NB4 (cell line): ENCODE data around the gene PRRX2.

Experiments used
- DNase-seq: peaks from one replicate; pipeline ENCODE4 v3.0.0; 2010; ENCODE audit warnings: low read depth
- H3K4me3 ChIP-seq: one replicate; pipeline ENCODE4 v1.5.1; 2011; ENCODE audit warnings: mild to moderate bottlenecking, low read depth, low read length, moderate library complexity
- CTCF ChIP-seq: IDR thresholded peaks from one replicate; pipeline ENCODE4 v1.5.1; 2012; ENCODE audit warnings: low read depth, low read length
- MAX ChIP-seq: IDR thresholded peaks from 2 replicates; pipeline ENCODE4 v1.6.1; 2011; ENCODE audit warnings: low read depth, low read length
- MYC ChIP-seq: IDR thresholded peaks from 2 replicates; pipeline ENCODE4 v1.6.1; 2011; ENCODE audit warnings: low read depth, low read length
- POLR2A ChIP-seq: IDR thresholded peaks from 2 replicates; pipeline ENCODE4 v1.6.1; 2011; ENCODE audit warnings: mild to moderate bottlenecking; ENCODE audit not compliant: insufficient read length; ENCODE audit errors: extremely low read depth

Gene PRRX2

GRCh38 chr9:129669946-129670345 is 4.5 kb downstream of the PRRX2 start:
- DNase-seq, result no peak
- TF ChIP-seq MAX (no peak), MYC (no peak), CTCF (no peak), POLR2A (no peak)

GRCh38 chr9:129671065-129671464 is 5.6 kb downstream of the PRRX2 start:
- no peak for DNase-seq
- no peak for TF ChIP-seq MAX
- TF ChIP-seq CTCF, result no peak
- TF ChIP-seq MYC, result no peak
- TF ChIP-seq POLR2A, result no peak
- H3K4me3 ChIP-seq, result no peak overlapping the region

More at GRCh38 chr9:129669946-129670345, 4.5 kb downstream of the PRRX2 start:
- no peak overlapping the region for H3K4me3 ChIP-seq

- TF ChIP-seq POLR2A (no peak), MYC (no peak), MAX (no peak), CTCF (no peak)
- DNase-seq, result no peak
- no peak overlapping the region for H3K4me3 ChIP-seq
Observed at GRCh38 chr9:129671519-129671918, 6.1 kb downstream of the PRRX2 start.

GRCh38 chr9:129672702-129673101 is 7.3 kb downstream of the PRRX2 start:
- TF ChIP-seq MYC (no peak), MAX (no peak), CTCF (no peak), POLR2A (no peak)
- H3K4me3 ChIP-seq, result no peak overlapping the region
- no peak for DNase-seq

- H3K4me3 ChIP-seq, result no peak overlapping the region
- TF ChIP-seq POLR2A, result no peak
- no peak for TF ChIP-seq MAX
- no peak for TF ChIP-seq CTCF
- TF ChIP-seq MYC, result no peak
- no peak for DNase-seq
Observed at GRCh38 chr9:129673602-129674001, 8.2 kb downstream of the PRRX2 start.

- H3K4me3 ChIP-seq, result no peak overlapping the region
- TF ChIP-seq MAX (no peak), POLR2A (no peak), CTCF (no peak), MYC (no peak)
- no peak for DNase-seq
Observed at GRCh38 chr9:129674229-129674628, 8.8 kb downstream of the PRRX2 start.
